NAMALWA (cell line): ENCODE data around the gene ERVV-1.
"Not testable (repeated sequence)": the region's sequence is repeated elsewhere in the genome, so short reads cannot be mapped to it uniquely, and the experiment has no call there.

Experiments used
- DNase-seq: peaks from one replicate; pipeline ENCODE4 v3.0.0-alpha.2; 2015; ENCODE audit warnings: low spot score

ERVV-1 gene

DNA sequence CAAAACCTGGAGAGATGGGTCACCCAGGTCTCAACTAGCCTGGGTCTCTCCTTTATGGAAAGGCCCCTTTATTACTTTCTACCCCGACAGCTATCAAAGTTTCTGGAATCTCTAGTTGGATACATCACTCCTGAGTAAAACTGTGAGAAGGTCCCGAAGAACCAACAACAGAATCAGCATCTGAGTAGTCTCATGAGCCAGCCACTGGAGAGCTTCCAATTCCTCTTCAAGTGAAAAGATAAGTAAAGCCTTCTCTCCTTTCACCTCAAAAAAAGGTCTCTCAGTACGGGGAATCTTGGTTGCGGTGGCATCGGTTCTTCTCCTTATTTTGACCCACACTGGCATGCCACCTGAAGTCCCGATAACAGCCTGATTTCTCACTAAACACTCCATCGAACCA, at the start of gene ERVV-1:
Gene ERVV-1, plus strand, starts transcription at position 301 of the 400 bp plus-strand sequence. CDS start 170 bp downstream, outside the sequence.
- no peak for DNase-seq

- no peak for DNase-seq
Observed at GRCh38 chr19:52967772-52968171, 45.9 kb upstream of the ERVV-1 start.

DNA sequence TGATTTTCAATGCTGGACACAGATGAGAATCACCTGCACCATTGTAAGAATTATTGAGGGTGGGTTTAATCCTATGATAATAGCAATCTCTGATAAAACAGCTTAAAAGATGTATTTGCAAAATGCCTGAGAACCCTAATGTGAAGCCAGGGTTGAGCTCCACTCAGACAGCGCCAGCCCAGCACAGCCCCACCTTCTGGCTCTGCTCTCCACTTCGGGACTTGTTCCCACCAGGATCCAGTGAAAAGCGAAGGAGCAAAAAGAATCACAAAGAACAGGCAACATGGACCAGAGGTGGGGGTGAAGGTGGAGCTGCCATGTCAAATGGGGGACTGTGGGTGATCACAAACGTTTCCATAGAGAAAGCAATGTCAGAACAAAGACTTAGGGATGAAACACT, 32.4 kb upstream of the ERVV-1 start:
- DNase-seq: no peak

DNA sequence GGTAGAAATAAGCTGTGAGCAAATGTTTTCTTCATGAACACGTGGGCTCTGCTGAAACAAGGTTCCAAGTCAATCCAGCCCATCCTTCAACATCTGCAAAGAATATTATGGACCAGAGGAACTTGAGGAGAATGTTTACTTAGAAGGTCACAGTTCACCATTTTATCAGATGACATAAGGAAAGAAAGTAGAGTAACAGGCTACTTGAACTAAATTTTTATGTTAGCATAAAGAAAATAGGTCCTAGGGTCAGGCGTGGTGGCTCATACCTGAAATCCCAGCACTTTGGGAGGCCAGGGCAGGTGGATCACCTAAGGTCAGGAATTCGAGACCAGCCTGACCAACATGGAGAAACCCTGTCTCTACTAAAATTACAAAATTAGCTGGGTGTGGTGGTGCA, 30.6 kb upstream of the ERVV-1 start:
- DNase-seq: not testable (repeated sequence)

DNA sequence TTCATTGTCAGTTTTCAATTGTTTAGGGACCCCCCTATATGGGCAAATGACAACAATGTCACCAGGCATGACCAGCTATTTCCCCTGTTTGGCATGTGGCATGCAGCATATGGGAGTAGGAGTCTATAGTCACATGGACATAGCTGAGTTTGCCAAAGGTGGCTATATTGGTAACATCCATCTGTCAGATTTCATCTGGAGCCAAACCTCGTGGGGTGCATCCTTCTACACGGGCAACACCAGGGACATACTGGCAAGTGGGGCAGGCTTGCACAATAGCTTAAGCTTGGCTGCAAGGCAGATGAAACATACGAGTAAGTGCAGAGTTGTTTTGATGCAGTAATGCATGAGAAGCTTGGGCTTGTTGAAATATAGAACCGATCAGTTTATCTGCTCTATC, 26.5 kb upstream of the ERVV-1 start:
- DNase-seq: no peak

DNA sequence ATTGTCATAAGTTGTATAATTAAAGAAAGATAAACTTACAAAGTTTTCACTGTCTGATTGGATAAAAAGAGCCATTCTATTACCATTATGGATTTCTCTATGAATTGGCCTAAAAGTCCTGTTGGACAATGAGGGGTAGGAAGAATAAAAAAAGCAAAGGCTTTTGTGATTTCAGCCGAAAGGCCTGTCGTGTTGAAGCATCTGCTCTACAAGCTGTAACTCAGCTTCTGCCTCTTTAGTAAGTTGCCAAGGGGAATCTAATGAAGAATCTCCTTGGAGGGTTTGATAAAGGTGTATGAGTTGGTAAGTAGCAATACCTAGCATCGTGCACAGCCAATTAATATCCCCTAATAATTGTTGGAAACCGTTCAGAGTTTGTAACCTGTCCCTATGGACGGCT, 25.2 kb upstream of the ERVV-1 start:
- DNase-seq: no peak

GRCh38 chr19:52990759-52991418, 22.8 kb upstream of the ERVV-1 start:
- DNase-seq: no peak

GRCh38 chr19:52991484-52991883, 22.2 kb upstream of the ERVV-1 start:
- DNase-seq: no peak

GRCh38 chr19:52992109-52993004, 21.4 kb upstream of the ERVV-1 start:
- DNase-seq: no peak

DNA sequence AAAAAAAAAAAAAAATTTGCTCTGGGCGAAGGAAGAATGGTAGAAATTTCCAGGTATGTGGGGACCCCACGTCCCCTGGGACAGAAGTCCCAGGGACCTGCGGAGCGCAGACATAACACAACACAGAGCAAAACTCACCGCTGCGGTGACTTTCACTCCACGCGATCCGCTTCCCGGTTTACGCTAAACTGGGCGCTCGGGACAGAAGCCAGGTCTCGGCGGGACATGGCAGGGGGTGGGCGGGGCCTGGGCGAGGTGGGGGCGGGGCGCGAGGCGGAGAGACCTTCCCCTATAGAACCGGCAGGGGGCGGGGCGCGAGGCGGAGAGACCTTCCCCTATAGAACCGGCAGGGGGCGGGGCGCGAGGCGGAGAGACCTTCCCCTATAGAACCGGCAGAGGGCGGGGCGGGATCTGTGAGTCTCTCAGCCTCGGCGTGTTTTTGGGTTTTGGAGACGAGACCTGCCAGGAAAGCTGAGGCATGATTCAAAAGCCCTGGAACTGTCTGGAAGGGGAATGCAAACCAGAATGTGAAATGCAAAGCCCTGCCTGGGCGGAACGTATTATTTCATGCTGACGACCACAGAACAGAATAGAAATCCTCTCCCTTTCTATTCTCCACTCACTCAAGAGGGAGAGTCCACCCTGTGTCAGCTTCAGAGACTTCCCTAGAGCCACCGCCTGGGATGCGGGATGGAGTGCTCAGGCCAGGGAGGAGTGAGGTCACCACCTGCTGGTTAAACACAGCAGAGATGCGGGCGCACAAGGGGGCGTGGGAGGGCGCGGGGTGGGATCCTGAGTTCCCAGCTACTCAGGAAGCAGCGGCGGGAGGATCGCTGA, 20.2 kb upstream of the ERVV-1 start:
- DNase-seq: no peak

DNA sequence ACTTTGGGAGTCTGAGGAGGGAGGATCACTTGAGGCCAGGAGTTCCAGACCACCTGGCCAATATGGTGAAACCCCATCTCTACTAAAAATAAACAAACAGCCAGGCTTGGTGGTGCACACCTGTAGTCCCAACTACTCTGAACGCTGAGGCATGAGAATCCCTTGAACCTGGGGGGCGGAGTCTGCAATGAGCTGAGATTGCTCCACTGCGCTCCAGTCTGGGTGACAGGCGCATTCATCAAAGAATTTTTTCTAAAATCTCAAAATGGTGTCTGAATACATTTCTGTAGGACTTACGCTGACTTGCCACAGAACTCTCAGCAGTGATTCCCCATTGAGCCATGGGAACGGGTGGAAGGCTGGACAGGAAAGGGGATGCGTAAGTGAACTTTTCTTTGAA, 18.0 kb upstream of the ERVV-1 start:
- DNase-seq: no peak

GRCh38 chr19:52997975-52998374, 15.7 kb upstream of the ERVV-1 start:
- no peak for DNase-seq

DNA sequence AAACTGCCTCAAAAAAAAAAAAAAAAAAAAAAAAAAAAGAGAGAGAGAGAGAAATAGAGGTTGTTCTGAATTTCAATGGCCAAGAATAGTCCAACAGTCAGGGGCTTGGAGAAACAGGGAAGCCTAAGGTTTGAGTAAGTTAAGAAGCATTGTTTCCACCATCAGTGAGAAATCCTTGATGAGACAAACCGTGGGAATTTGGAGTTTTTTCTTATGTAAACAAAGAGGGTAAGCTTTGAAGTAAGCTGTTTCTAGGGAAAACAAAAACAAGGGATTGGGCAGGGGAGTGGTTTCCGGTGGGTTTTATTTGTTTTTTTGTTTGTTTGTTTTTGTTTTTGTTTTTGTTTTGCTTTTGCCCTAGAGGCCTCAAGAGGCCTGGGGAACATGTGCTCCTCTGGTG, 11.2 kb upstream of the ERVV-1 start:
- DNase-seq: no peak

DNA sequence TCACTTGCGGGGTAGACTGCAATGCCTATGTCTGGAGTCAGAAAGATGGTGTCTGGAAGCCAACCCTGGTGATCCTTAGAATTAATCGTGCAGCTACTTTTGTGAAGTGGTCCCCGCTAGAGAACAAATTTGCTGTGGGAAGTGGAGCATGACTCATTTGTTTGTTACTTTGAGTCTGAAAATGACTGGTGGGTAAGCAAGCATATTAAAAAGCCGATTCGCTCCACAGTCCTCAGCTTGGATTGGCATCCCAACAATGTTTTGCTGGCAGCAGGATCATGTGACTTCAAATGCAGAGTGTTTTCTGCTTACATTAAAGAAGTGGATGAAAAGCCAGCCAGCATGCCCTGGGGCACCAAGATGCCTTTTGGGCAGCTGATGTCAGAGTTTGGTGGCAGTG, 9.5 kb upstream of the ERVV-1 start:
- no peak for DNase-seq

- DNase-seq: no peak
Observed at GRCh38 chr19:53007200-53007599, 6.5 kb upstream of the ERVV-1 start.

GRCh38 chr19:53007606-53008005, 6.1 kb upstream of the ERVV-1 start:
- peak; percentile 31 for DNase-seq

GRCh38 chr19:53008061-53008778, 5.5 kb upstream of the ERVV-1 start:
- DNase-seq: no peak

GRCh38 chr19:53010494-53010893, 3.2 kb upstream of the ERVV-1 start:
- no peak for DNase-seq

- no peak for DNase-seq
Observed at GRCh38 chr19:53012006-53012405, 1.7 kb upstream of the ERVV-1 start.

DNA sequence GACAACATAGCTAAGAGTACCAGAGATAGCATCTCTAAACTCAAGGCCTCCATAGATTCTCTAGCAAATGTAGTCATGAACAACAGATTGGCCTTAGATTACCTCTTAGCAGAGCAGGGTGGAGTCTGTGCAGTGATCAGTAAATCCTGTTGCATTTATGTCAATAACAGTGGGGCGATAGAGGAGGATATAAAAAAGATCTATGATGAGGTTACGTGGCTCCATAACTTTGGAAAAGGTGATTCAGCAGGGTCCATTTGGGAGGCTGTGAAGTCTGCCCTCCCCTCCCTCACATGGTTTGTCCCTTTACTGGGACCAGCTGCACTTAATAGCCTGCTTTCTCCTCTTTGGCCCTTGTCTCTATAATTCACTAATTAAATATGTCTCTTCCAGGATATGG, 1.4 kb downstream of the ERVV-1 start:
- DNase-seq: no peak

GRCh38 chr19:53015730-53016129, 2.0 kb downstream of the ERVV-1 start:
- DNase-seq: no peak

GRCh38 chr19:53019684-53020083, 6.0 kb downstream of the ERVV-1 start:
- DNase-seq: peak; percentile 42
